ENCODE data around the gene KCNIP3.
"Not testable (repeated sequence)": the region's sequence is repeated elsewhere in the genome, so short reads cannot be mapped to it uniquely, and the experiment has no call there.

Gene KCNIP3

GRCh38 chr2:95433373-95433772 is 136.2 kb downstream of the KCNIP3 start:
- not testable (repeated sequence) for DNase-seq

- DNase-seq, result not testable (repeated sequence)
Observed at GRCh38 chr2:95433973-95434372, 136.8 kb downstream of the KCNIP3 start.

GRCh38 chr2:95434507-95435076 is 137.4 kb downstream of the KCNIP3 start:
- DNase-seq, result peak; percentile 54

- not testable (repeated sequence) for DNase-seq
Observed at GRCh38 chr2:95435162-95435871, 138.2 kb downstream of the KCNIP3 start.
